IPS DF 6.9 (cell line): ENCODE results near the gene MGARP.

Experiments used
- DNase-seq: peaks from one replicate; pipeline ENCODE4 v3.0.0-alpha.2; 2013; ENCODE audit warnings: low read depth, low spot score
- H3K27ac ChIP-seq: one replicate; pipeline ENCODE4 v1.5.1; 2013; ENCODE audit warnings: low read length, control low read depth
- H3K27me3 ChIP-seq: 2 replicates; pipeline ENCODE4 v1.6.1; 2013; ENCODE audit warnings: mild to moderate bottlenecking, low read length; ENCODE audit not compliant: control insufficient read depth, insufficient read depth
- H3K36me3 ChIP-seq: 2 replicates; pipeline ENCODE4 v1.6.1; 2013; ENCODE audit warnings: low read length; ENCODE audit not compliant: control insufficient read depth, insufficient read depth
- H3K4me1 ChIP-seq: 2 replicates; pipeline ENCODE4 v1.6.1; 2013; ENCODE audit warnings: low read length; ENCODE audit not compliant: control insufficient read depth, insufficient read depth
- H3K4me3 ChIP-seq: 2 replicates; pipeline ENCODE4 v1.5.1; 2013; ENCODE audit warnings: mild to moderate bottlenecking, low read length
- H3K9me3 ChIP-seq: 2 replicates; pipeline ENCODE4 v1.6.1; 2013; ENCODE audit warnings: low read length, inconsistent platforms; ENCODE audit not compliant: control insufficient read depth, insufficient read depth
- WGBS: extraction: QIAGEN DNeasy Blood & Tissue Kit; methylation state at CpG from one replicate; pipeline ENCODE4 v1.1.7; 2013; ENCODE audit warnings: mixed read lengths, missing lambda C conversion rate; ENCODE audit not compliant: insufficient read length, insufficient coverage; 5-methylcytosine and 5-hydroxymethylcytosine counted together

MGARP gene

GRCh38 chr4:139223682-139224317 is 56.2 kb downstream of the MGARP start:
- no CpG with 5 or more reads among the region's 2 CpGs for WGBS
- no peaks in the 10 kb centered on the region for H3K4me1 ChIP-seq
- no peaks in the 10 kb centered on the region for H3K36me3 ChIP-seq
- DNase-seq, result no peak
- H3K9me3 ChIP-seq, result no peaks in the 10 kb centered on the region
- H3K27ac ChIP-seq, result no peak overlapping the region
- no peaks in the 10 kb centered on the region for H3K27me3 ChIP-seq
- H3K4me3 ChIP-seq, result no peak overlapping the region

- no CpG with 5 or more reads among the region's 5 CpGs for WGBS
- no peaks in the 10 kb centered on the region for H3K9me3 ChIP-seq
- no peak for DNase-seq
- no peaks in the 10 kb centered on the region for H3K27me3 ChIP-seq
- no peaks in the 10 kb centered on the region for H3K36me3 ChIP-seq
- no peaks in the 10 kb centered on the region for H3K4me1 ChIP-seq
- no peak overlapping the region for H3K4me3 ChIP-seq
- no peak overlapping the region for H3K27ac ChIP-seq
Observed at GRCh38 chr4:139222215-139222614, 57.8 kb downstream of the MGARP start.

GRCh38 chr4:139221687-139222086 is 58.3 kb downstream of the MGARP start:
- Histone ChIP-seq H3K27me3 (no peaks in the 10 kb centered on the region), H3K9me3 (no peaks in the 10 kb centered on the region), H3K4me3 (no peak overlapping the region), H3K4me1 (no peaks in the 10 kb centered on the region), H3K27ac (no peak overlapping the region), H3K36me3 (no peaks in the 10 kb centered on the region)
- no CpG with 5 or more reads among the region's 5 CpGs for WGBS
- DNase-seq, result no peak

GRCh38 chr4:139219450-139220055 is 60.5 kb downstream of the MGARP start:
- Histone ChIP-seq H3K27ac (no peak overlapping the region), H3K4me1 (no peaks in the 10 kb centered on the region), H3K27me3 (no peaks in the 10 kb centered on the region), H3K4me3 (no peak overlapping the region), H3K9me3 (no peaks in the 10 kb centered on the region), H3K36me3 (no peaks in the 10 kb centered on the region)
- DNase-seq, result no peak
- no CpG with 5 or more reads among the region's 4 CpGs for WGBS
